ENCODE measurements around the gene FSTL5.

Gene FSTL5

GRCh38 chr4:162102713-162103112 lies 61.1 kb downstream of the FSTL5 start:
- DNase-seq = no peak

GRCh38 chr4:162101337-162101736 lies 62.5 kb downstream of the FSTL5 start:
- DNase-seq = no peak

GRCh38 chr4:162075726-162076125 lies 88.1 kb downstream of the FSTL5 start:
- no peak for DNase-seq

GRCh38 chr4:162061214-162061613 lies 102.6 kb downstream of the FSTL5 start:
- no peak for DNase-seq

- no peak for DNase-seq
Measured at GRCh38 chr4:162059656-162060055, 104.1 kb downstream of the FSTL5 start.

- no peak for DNase-seq
Measured at GRCh38 chr4:162056990-162057389, 106.8 kb downstream of the FSTL5 start.

GRCh38 chr4:162046135-162046534 lies 117.7 kb downstream of the FSTL5 start:
- no peak for DNase-seq

- no peak for DNase-seq
Measured at GRCh38 chr4:162038112-162038511, 125.7 kb downstream of the FSTL5 start.

GRCh38 chr4:162017863-162018262 lies 145.9 kb downstream of the FSTL5 start:
- no peak for DNase-seq

- no peak for DNase-seq
Measured at GRCh38 chr4:162016991-162017390, 146.8 kb downstream of the FSTL5 start.

- DNase-seq = no peak
Measured at GRCh38 chr4:162016219-162016618, 147.6 kb downstream of the FSTL5 start.

- DNase-seq = no peak
Measured at GRCh38 chr4:162015090-162015489, 148.7 kb downstream of the FSTL5 start.

GRCh38 chr4:162011089-162011488 lies 152.7 kb downstream of the FSTL5 start:
- no peak for DNase-seq

- DNase-seq = no peak
Measured at GRCh38 chr4:162010362-162010761, 153.4 kb downstream of the FSTL5 start.

- no peak for DNase-seq
Measured at GRCh38 chr4:161992317-161992716, 171.5 kb downstream of the FSTL5 start.

- no peak for DNase-seq
Measured at GRCh38 chr4:161991811-161992210, 172.0 kb downstream of the FSTL5 start.

- DNase-seq = no peak
Measured at GRCh38 chr4:161990721-161991120, 173.1 kb downstream of the FSTL5 start.

GRCh38 chr4:161988946-161989345 lies 174.9 kb downstream of the FSTL5 start:
- no peak for DNase-seq

- DNase-seq = no peak
Measured at GRCh38 chr4:161987611-161988010, 176.2 kb downstream of the FSTL5 start.

GRCh38 chr4:161952382-161952781 lies 211.4 kb downstream of the FSTL5 start:
- DNase-seq = no peak

GRCh38 chr4:161949946-161950725 lies 213.7 kb downstream of the FSTL5 start:
- no peak for DNase-seq

GRCh38 chr4:161948026-161948770 lies 215.6 kb downstream of the FSTL5 start:
- no peak for DNase-seq

GRCh38 chr4:161937596-161937995 lies 226.2 kb downstream of the FSTL5 start:
- DNase-seq = no peak
